CD14-positive monocyte (primary cell): ENCODE results near the gene CREB3L1. TPM values are rescaled to one million over a fixed set of nuclear protein-coding genes. Genes with fewer than 3 reads are reported as not detected.

Source experiments
- DNase-seq, 3 donors: peaks; one replicate each; pipeline ENCODE4 v3.0.0-alpha.2; 2011 to 2022
- H2AFZ ChIP-seq: 2 replicates; pipeline ENCODE4 v1.6.0; 2012; ENCODE audit warnings: mild to moderate bottlenecking, low read depth, low read length, inconsistent platforms; ENCODE audit not compliant: insufficient read depth, poor library complexity, severe bottlenecking
- H3K27ac ChIP-seq, 2 donors: 1 replicate in 1 of 2; 2 replicates in 1 of 2; pipeline ENCODE4 v1.5.1; 2012 to 2013; ENCODE audit warnings: low read length in 2 of 2, control low read depth in 1 of 2, inconsistent platforms in 1 of 2, low read depth in 1 of 2, mild to moderate bottlenecking in 1 of 2
- H3K27me3 ChIP-seq, 2 donors: one replicate each; pipeline versions ENCODE4 v1.6.0 to v1.6.1; 2011 to 2013; ENCODE audit warnings: low read length in 2 of 2; ENCODE audit not compliant: control insufficient read depth in 2 of 2, insufficient read depth in 2 of 2
- H3K36me3 ChIP-seq, 2 donors: replicated peaks in 1 of 2; 1 replicate in 1 of 2; 2 replicates in 1 of 2; pipeline versions ENCODE4 v1.5.1 to v1.6.1; 2012 to 2013; ENCODE audit warnings: low read length in 2 of 2, control low read depth in 1 of 2, inconsistent platforms in 1 of 2, mild to moderate bottlenecking in 1 of 2; ENCODE audit not compliant: insufficient read depth in 2 of 2, control insufficient read depth in 1 of 2
- H3K4me1 ChIP-seq, 2 donors: 1 replicate in 1 of 2; 2 replicates in 1 of 2; pipeline versions ENCODE4 v1.5.1 to v1.6.1; 2012 to 2013; ENCODE audit warnings: low read length in 2 of 2, control low read depth in 1 of 2, inconsistent platforms in 1 of 2, mild to moderate bottlenecking in 1 of 2, moderate library complexity in 1 of 2; ENCODE audit not compliant: insufficient read depth in 2 of 2, control insufficient read depth in 1 of 2
- H3K4me2 ChIP-seq: replicated peaks from 2 replicates; pipeline ENCODE3; 2012; ENCODE audit warnings: low read length, moderate library complexity, mild to moderate bottlenecking; ENCODE audit not compliant: poor library complexity, severe bottlenecking; ENCODE audit errors: extremely low read depth
- H3K4me3 ChIP-seq, 3 experiments: fragments of 200-600 bp in 1 of 3; sonication (generic) in 1 of 3; replicated peaks in 1 of 3; 1 replicate in 2 of 3; 2 replicates in 1 of 3; pipeline ENCODE4 v1.5.1; 2011 to 2013; ENCODE audit warnings: low read length in 3 of 3, mild to moderate bottlenecking in 3 of 3, control low read depth in 2 of 3, low read depth in 2 of 3, inconsistent platforms in 1 of 3, moderate library complexity in 1 of 3
- H3K79me2 ChIP-seq: 2 replicates; pipeline ENCODE4 v1.6.0; 2012; ENCODE audit warnings: mild to moderate bottlenecking, control low read depth, inconsistent platforms, low read length, moderate library complexity; ENCODE audit not compliant: insufficient read depth
- H3K9ac ChIP-seq: 2 replicates; pipeline ENCODE4 v1.6.0; 2017; ENCODE audit warnings: low read length, mild to moderate bottlenecking; ENCODE audit not compliant: insufficient read depth, poor library complexity, severe bottlenecking
- H3K9me3 ChIP-seq, 2 donors: replicated peaks in 1 of 2; 1 replicate in 1 of 2; 2 replicates in 1 of 2; pipeline versions ENCODE4 v1.5.1 to v1.6.1; 2012 to 2013; ENCODE audit warnings: low read length in 2 of 2, control low read depth in 1 of 2; ENCODE audit not compliant: control insufficient read depth in 1 of 2, insufficient read depth in 1 of 2
- H4K20me1 ChIP-seq: 2 replicates; pipeline ENCODE4 v1.6.0; 2012; ENCODE audit warnings: mild to moderate bottlenecking, low read length, control low read depth, moderate library complexity; ENCODE audit not compliant: insufficient read depth
- H3K27ac Mint-ChIP-seq, 7 donors: one replicate each; pipeline ENCODE4 v1.8.0; 2020; ENCODE audit warnings: mild to moderate bottlenecking in 7 of 7, mixed read lengths in 7 of 7, moderate library complexity in 6 of 7, inconsistent platforms in 2 of 7
- H3K27me3 Mint-ChIP-seq, 3 donors: one replicate each; pipeline ENCODE4 v1.8.0; 2021 to 2022; ENCODE audit warnings: low read depth in 3 of 3, mild to moderate bottlenecking in 3 of 3, mixed read lengths in 3 of 3, moderate library complexity in 3 of 3, inconsistent platforms in 1 of 3
- H3K36me3 Mint-ChIP-seq, 2 donors: one replicate each; pipeline ENCODE4 v1.8.0; 2020; ENCODE audit warnings: mixed read lengths in 2 of 2, inconsistent platforms in 1 of 2, mild to moderate bottlenecking in 1 of 2
- H3K4me1 Mint-ChIP-seq: one replicate; pipeline ENCODE4 v1.8.0; 2020; ENCODE audit warnings: mild to moderate bottlenecking, mixed read lengths
- H3K4me3 Mint-ChIP-seq, 2 donors: one replicate each; pipeline ENCODE4 v1.8.0; 2020; ENCODE audit warnings: mild to moderate bottlenecking in 2 of 2, mixed read lengths in 2 of 2, moderate library complexity in 1 of 2
- H3K9me3 Mint-ChIP-seq, 7 donors: one replicate each; pipeline ENCODE4 v1.8.0; 2020 to 2022; ENCODE audit warnings: mixed read lengths in 7 of 7, mild to moderate bottlenecking in 6 of 7, moderate library complexity in 6 of 7, inconsistent platforms in 2 of 7
- WGBS: methylation state at CpG from one replicate; pipeline ENCODE4 v1.1.5; 2013; ENCODE audit warnings: missing lambda C conversion rate; ENCODE audit not compliant: insufficient coverage; 5-methylcytosine and 5-hydroxymethylcytosine counted together
- intact Hi-C, 2 donors: fragments of 100-400 bp; cut with micrococcal nuclease; formaldehyde crosslinking; loops; one replicate each; pipeline versions ENCODE4 v1.15.0 to v1.15.1; 2023
- polyA plus RNA-seq, 3 donors: library from polyadenylated mRNA; depleted of rRNA in 1 of 3; unstranded in 2 of 3; stranded (reverse) in 1 of 3; fragments of 300-500 nt in 2 of 3; fragments of >200 nt in 1 of 3; fragmentation: Illumina TruSeq in 2 of 3; gene quantifications; 1 replicate in 2 of 3; 2 replicates in 1 of 3; pipeline ENCODE4 v1.2.3, GENCODE V29; 2012 to 2021
- TF ChIP-seq, protein P1 (sequence below): fragments of 200-600 bp; IDR thresholded peaks from one replicate; pipeline ENCODE4 v1.8.0; 2022; ENCODE audit warnings: antibody characterized with exemption, mild to moderate bottlenecking

The CREB3L1 gene
- polyA plus RNA-seq, 3 donors = not detected

DNA sequence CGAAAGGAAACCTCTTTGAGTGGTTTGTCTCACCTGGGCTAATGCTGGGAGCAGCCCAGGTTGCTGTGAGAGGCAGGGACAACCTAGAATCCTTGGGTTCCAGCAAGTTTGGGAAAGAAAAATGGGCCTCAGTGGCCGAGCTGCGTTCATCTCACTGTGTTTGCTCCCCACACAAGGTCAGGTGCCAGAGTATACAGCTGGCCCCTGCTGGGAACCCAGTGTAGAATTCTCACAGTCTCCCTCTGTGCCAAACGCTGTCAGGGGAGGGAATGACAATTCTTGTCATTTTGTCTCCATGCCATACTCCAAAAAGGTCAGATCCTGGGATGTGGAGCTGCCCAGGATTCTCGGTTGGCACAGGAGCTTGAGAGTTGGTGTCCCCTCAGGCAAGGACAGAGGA lies 74.1 kb downstream of the CREB3L1 start:
- Histone ChIP-seq H3K9me3 (no peaks in the 10 kb centered on the region), H3K9ac (peak overlapping the region; percentile 25), H3K27me3 (no peaks in the 10 kb centered on the region), H4K20me1 (peaks cover 97% of the 10 kb centered on the region), H3K27ac (peak overlapping the region in 1 of 2 donors; percentile 70), H3K4me2 (no peak overlapping the region), H2AFZ (no peak overlapping the region), H3K4me1 (peaks cover 71 to 89% of the 10 kb centered on the region in 2 donors), H3K79me2 (peaks cover 98% of the 10 kb centered on the region), H3K36me3 (peaks cover 29 to 51% of the 10 kb centered on the region in 2 donors), H3K4me3 (no peak overlapping the region)
- no peak overlapping the region for H3K4me3 Mint-ChIP-seq
- H3K36me3 Mint-ChIP-seq = peaks cover 21 to 65% of the 10 kb centered on the region in 2 donors
- no peaks in the 10 kb centered on the region for H3K9me3 Mint-ChIP-seq
- WGBS = 93% methylated on average over 4 of the region's 5 CpGs
- no peak for DNase-seq
- no peaks in the 10 kb centered on the region for H3K27me3 Mint-ChIP-seq
- peaks cover 83% of the 10 kb centered on the region for H3K4me1 Mint-ChIP-seq
- TF ChIP-seq, protein P1, sequence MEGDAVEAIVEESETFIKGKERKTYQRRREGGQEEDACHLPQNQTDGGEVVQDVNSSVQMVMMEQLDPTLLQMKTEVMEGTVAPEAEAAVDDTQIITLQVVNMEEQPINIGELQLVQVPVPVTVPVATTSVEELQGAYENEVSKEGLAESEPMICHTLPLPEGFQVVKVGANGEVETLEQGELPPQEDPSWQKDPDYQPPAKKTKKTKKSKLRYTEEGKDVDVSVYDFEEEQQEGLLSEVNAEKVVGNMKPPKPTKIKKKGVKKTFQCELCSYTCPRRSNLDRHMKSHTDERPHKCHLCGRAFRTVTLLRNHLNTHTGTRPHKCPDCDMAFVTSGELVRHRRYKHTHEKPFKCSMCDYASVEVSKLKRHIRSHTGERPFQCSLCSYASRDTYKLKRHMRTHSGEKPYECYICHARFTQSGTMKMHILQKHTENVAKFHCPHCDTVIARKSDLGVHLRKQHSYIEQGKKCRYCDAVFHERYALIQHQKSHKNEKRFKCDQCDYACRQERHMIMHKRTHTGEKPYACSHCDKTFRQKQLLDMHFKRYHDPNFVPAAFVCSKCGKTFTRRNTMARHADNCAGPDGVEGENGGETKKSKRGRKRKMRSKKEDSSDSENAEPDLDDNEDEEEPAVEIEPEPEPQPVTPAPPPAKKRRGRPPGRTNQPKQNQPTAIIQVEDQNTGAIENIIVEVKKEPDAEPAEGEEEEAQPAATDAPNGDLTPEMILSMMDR = no peak
- peak overlapping the region in 6 of 7 donors; percentile 6 to 89 (median 66) for H3K27ac Mint-ChIP-seq
- intact Hi-C loops = loop anchor here in 1 of 2 donors (2.0 kb wide), 1 partner anchor 15 kb away; no protein-coding TSS in a partner anchor

DNA sequence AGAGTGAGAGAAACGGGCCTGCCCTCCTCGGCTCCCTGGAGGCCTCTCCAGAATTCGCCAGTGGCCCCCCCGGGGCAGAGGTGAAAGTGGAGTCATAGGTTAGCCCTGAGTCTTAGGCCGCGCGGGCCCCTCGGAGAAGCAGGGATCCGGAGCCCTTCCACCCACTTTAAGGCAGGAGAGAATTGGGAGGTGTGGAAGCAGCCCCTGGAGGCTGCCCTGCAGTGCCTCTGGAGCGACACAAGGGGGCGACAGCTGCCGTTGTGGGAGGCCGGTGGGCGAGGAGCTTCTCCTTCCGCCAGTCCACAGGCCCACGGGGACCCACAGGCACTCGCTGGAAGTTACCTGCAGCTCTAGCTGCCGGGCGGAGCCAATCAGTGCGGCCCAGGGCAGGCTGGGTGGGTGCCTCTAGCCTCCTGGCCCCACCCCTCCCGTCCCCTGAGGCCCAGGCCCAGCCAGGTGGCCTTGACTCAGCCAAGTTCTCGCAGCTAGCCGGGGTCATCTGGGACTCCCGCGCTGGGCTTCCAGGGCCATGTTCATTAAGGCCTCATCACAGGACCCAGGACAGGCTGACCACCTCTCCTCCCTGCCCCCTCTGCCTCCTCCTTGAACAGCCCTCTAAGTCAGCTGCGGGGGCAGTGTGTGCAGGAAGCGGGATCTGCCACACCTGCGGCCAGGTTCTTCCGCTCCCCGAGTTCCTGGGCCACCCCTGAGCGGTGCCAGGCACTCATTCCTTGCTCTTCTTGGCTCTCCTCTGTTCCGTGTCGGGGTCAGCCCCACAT lies 74.8 kb downstream of the CREB3L1 start:
- peak overlapping the region; percentile 22 to 70 for H3K27ac ChIP-seq
- H2AFZ ChIP-seq = no peak overlapping the region
- H3K9ac ChIP-seq = peak overlapping the region; percentile 25
- no peak overlapping the region for H3K4me3 ChIP-seq
- intact Hi-C loops = loop anchor here in 1 of 2 donors (2.0 kb wide), 1 partner anchor 15 kb away; no protein-coding TSS in a partner anchor
- TF ChIP-seq, protein P1 = peak; percentile 99
- peak overlapping the region; percentile 63 to 92 (median 79) for H3K27ac Mint-ChIP-seq
- H3K9me3 Mint-ChIP-seq = no peaks in the 10 kb centered on the region
- H3K4me1 ChIP-seq = peaks cover 75 to 91% of the 10 kb centered on the region in 2 donors
- peaks cover 21 to 65% of the 10 kb centered on the region in 2 donors for H3K36me3 Mint-ChIP-seq
- H3K79me2 ChIP-seq = peaks cover 99% of the 10 kb centered on the region
- H3K36me3 ChIP-seq = peaks cover 29 to 51% of the 10 kb centered on the region in 2 donors
- H3K27me3 ChIP-seq = no peaks in the 10 kb centered on the region
- H3K27me3 Mint-ChIP-seq = no peaks in the 10 kb centered on the region
- H3K9me3 ChIP-seq = no peaks in the 10 kb centered on the region
- WGBS = 70% methylated on average over 25 of the region's 33 CpGs
- no peak overlapping the region for H3K4me2 ChIP-seq
- no peak overlapping the region for H3K4me3 Mint-ChIP-seq
- peaks cover 85% of the 10 kb centered on the region for H3K4me1 Mint-ChIP-seq
- peaks cover 98% of the 10 kb centered on the region for H4K20me1 ChIP-seq
- DNase-seq = peak; percentile 46 to 62 (median 58)
